ENCODE measurements around the gene SPNS3. TPM values are rescaled to one million over a fixed set of nuclear protein-coding genes. Genes with fewer than 3 reads are reported as not detected.
A peak's percentile ranks its signal among the peaks of the same experiment; 100 is the strongest.

SPNS3 gene
- total and polyA plus RNA-seq, 2 of the 4 experiments (the other 2 are of a cell fraction): 0.18 TPM; not detected in 1

GRCh38 chr17:4498461-4499397 lies 65.0 kb downstream of the SPNS3 start, which contains the start of gene SPNS2 (continued):
- TF ChIP-seq MAZ (IDR thresholded peaks at IDR 0.05; ENCODE audit: borderline replicate concordance, low read depth, low read length) (peak; percentile 26; the same call in 1 of the 2 replicates), SMC3 (IDR thresholded peaks at IDR 0.05; ENCODE audit: low read depth, low read length) (no peak), ELK1 (IDR thresholded peaks at IDR 0.05; ENCODE audit: borderline replicate concordance, low read depth, low read length) (no peak)

Measured in IMR-90 (cell line).